Adrenal gland (tissue), 12 donors: Measurements from ENCODE around the gene CARMIL3. TPM values are rescaled to one million over a fixed set of nuclear protein-coding genes. Genes with fewer than 3 reads are reported as not detected.

Experiments used
- DNase-seq, 7 donors: peaks; one replicate each; pipeline ENCODE4 v3.0.0-alpha.2; 2019 to 2020
- H3K27ac ChIP-seq, 5 donors: fragments of 200-600 bp; sonication (generic) in 4 of 5; 1 replicate in 3 of 5; 2 replicates in 2 of 5; pipeline versions ENCODE4 v1.5.1 to v1.8.0; 2016 to 2020; ENCODE audit warnings: mild to moderate bottlenecking in 1 of 5
- H3K27me3 ChIP-seq: fragments of 200-600 bp; 2 replicates; pipeline ENCODE4 v1.8.0; 2021
- H3K36me3 ChIP-seq, 2 donors: fragments of 200-600 bp; replicated peaks in 1 of 2; 1 replicate in 1 of 2; 2 replicates in 1 of 2; pipeline versions ENCODE4 v1.5.1 to v1.8.0; 2018 to 2022
- H3K4me1 ChIP-seq, 2 donors: fragments of 200-600 bp; replicated peaks in 1 of 2; 1 replicate in 1 of 2; 2 replicates in 1 of 2; pipeline versions ENCODE4 v1.5.1 to v1.8.0; 2018 to 2021
- H3K4me3 ChIP-seq, 4 donors: fragments of 200-600 bp; sonication (generic) in 3 of 4; one replicate each; pipeline ENCODE4 v1.5.1; 2016 to 2018
- H3K9me3 ChIP-seq, 3 donors: fragments of 200-600 bp; sonication (generic) in 1 of 3; replicated peaks in 1 of 3; 1 replicate in 2 of 3; 2 replicates in 1 of 3; pipeline versions ENCODE4 v1.5.1 to v1.8.0; 2016 to 2021
- POLR2A ChIP-seq, 2 donors: fragments of 450-650 bp; IDR thresholded peaks; one replicate each; pipeline ENCODE4 v1.6.1; 2017; ENCODE audit warnings: antibody characterized with exemption in 2 of 2, mild to moderate bottlenecking in 2 of 2, moderate library complexity in 1 of 2
- WGBS, 4 donors: extraction: QIAGEN DNeasy Blood & Tissue Kit in 2 of 4; methylation state at CpG; one replicate each; pipeline versions ENCODE4 v1.1.5 to v1.1.7; 2013 to 2017; 5-methylcytosine and 5-hydroxymethylcytosine counted together
- intact Hi-C, 2 donors: fragments of 100-400 bp; cut with DNase I; formaldehyde crosslinking; loops; one replicate each; pipeline versions ENCODE4 v1.14.1 to v1.15.0; 2022 to 2023
- polyA plus RNA-seq, 3 donors: library from polyadenylated mRNA; stranded (reverse); fragments of 200-250 nt in 2 of 3; fragments of 350-450 nt in 1 of 3; fragmentation: Illumina TruSeq in 1 of 3; extraction: RNeasy Lipid Tissue Mini Kit (QIAGEN cat#74804) in 1 of 3; gene quantifications; one replicate each; pipeline ENCODE4 v1.2.3, GENCODE V29; 2013 to 2014
- total RNA-seq, 9 donors: library from RNA; depleted of rRNA in 4 of 9; stranded (reverse); fragments of >200 nt in 4 of 9; fragments of 120-200 nt in 1 of 9; fragmentation: NEBNext Ultra II Directional in 1 of 9; extraction: Animal tissue kit (Norgen Biotek cat#: 25700) in 1 of 9; gene quantifications; one replicate each; pipeline versions ENCODE4 v1.1.0 to v1.2.4, GENCODE V29; 2013 to 2023
- TF ChIP-seq, protein P1 (sequence below), 6 experiments: fragments of 450-650 bp in 4 of 6; fragments of 200-600 bp in 2 of 6; sonication (generic) in 1 of 6; IDR thresholded peaks; 1 replicate in 5 of 6; 2 replicates in 1 of 6; pipeline versions ENCODE4 v1.5.1 to v1.8.0; 2016 to 2021; ENCODE audit warnings: antibody characterized with exemption in 6 of 6, mild to moderate bottlenecking in 2 of 6, moderate library complexity in 1 of 6
- donor health status: healthy with polysubstance abuse.
- donor health status: Bipolar disorder and iron deficiency.
- donor health status: DM: yes; HTN: yes; CAD: no.
- donor health status: DM: no; HTN: no; CAD: no.
- donor health status: DM: no; HTN: no; CAD: no.
- donor health status: DM: yes; HTN: yes; CAD: no.

Gene CARMIL3
- total and polyA plus RNA-seq, 12 donors: 0.17 to 5.8 (median 0.74) TPM; not detected in 1

GRCh38 chr14:24108336-24108874 lies 56.6 kb downstream of the CARMIL3 start:
- no peaks in the 10 kb centered on the region for H3K9me3 ChIP-seq
- no peak overlapping the region for H3K4me3 ChIP-seq
- no peak for TF ChIP-seq POLR2A (IDR thresholded peaks at IDR 0.05)
- TF ChIP-seq, protein P1, sequence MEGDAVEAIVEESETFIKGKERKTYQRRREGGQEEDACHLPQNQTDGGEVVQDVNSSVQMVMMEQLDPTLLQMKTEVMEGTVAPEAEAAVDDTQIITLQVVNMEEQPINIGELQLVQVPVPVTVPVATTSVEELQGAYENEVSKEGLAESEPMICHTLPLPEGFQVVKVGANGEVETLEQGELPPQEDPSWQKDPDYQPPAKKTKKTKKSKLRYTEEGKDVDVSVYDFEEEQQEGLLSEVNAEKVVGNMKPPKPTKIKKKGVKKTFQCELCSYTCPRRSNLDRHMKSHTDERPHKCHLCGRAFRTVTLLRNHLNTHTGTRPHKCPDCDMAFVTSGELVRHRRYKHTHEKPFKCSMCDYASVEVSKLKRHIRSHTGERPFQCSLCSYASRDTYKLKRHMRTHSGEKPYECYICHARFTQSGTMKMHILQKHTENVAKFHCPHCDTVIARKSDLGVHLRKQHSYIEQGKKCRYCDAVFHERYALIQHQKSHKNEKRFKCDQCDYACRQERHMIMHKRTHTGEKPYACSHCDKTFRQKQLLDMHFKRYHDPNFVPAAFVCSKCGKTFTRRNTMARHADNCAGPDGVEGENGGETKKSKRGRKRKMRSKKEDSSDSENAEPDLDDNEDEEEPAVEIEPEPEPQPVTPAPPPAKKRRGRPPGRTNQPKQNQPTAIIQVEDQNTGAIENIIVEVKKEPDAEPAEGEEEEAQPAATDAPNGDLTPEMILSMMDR (IDR thresholded peaks at IDR 0.05): no peak
- intact Hi-C loops: no loop called here
- peak overlapping the region in 2 of 5 donors; percentile 9 to 78 for H3K27ac ChIP-seq
- 36 to 48% (median 42%) methylated on average over 5 of the region's 5 CpGs for WGBS, 4 donors
- no peaks in the 10 kb centered on the region for H3K36me3 ChIP-seq
- DNase-seq: no peak
- no peaks in the 10 kb centered on the region for H3K27me3 ChIP-seq
- H3K4me1 ChIP-seq: peaks cover 2 to 20% of the 10 kb centered on the region in 2 donors

DNA sequence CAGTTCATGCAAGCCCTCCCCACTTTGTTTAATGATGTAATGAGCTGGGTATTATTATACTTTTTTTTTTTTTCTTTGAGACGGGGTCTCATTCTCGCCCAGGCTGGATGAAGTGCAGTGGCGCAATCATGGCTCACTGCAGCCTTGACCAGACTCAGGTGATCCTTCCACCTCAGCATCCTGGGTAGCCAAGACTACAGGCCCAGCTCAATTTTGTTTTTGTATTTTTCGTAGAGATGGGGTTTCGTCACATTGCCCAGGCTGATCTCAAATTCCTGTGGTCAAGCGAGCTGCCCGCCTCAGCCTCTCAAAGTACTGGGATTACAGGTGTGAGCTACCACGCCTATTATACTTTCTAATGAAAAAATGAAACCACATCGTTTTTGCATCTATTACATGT lies 58.3 kb downstream of the CARMIL3 start:
- no peak overlapping the region for H3K4me3 ChIP-seq
- no peaks in the 10 kb centered on the region for H3K36me3 ChIP-seq
- DNase-seq: no peak
- no peaks in the 10 kb centered on the region for H3K9me3 ChIP-seq
- H3K4me1 ChIP-seq: peaks cover 5 to 20% of the 10 kb centered on the region in 2 donors
- intact Hi-C loops: no loop called here
- TF ChIP-seq POLR2A (IDR thresholded peaks at IDR 0.05): no peak
- TF ChIP-seq, protein P1 (IDR thresholded peaks at IDR 0.05): no peak
- no peaks in the 10 kb centered on the region for H3K27me3 ChIP-seq
- no peak overlapping the region for H3K27ac ChIP-seq
- 81 to 86% (median 86%) methylated on average over 9 of the region's 9 CpGs for WGBS, 4 donors

- Histone ChIP-seq H3K4me1 (peaks cover 7 to 21% of the 10 kb centered on the region in 2 donors), H3K27ac (no peak overlapping the region), H3K27me3 (no peaks in the 10 kb centered on the region), H3K9me3 (no peaks in the 10 kb centered on the region), H3K4me3 (no peak overlapping the region), H3K36me3 (no peaks in the 10 kb centered on the region)
- no peak for DNase-seq
- WGBS, 4 donors: 26 to 40% (median 34%) methylated on average over 1 of the region's 1 CpG
- intact Hi-C loops: no loop called here
- TF ChIP-seq POLR2A (IDR thresholded peaks at IDR 0.05): no peak
- TF ChIP-seq, protein P1 (IDR thresholded peaks at IDR 0.05): no peak
Measured at GRCh38 chr14:24110523-24110922, 58.7 kb downstream of the CARMIL3 start.

- H3K36me3 ChIP-seq: peaks cover 0 to 18% of the 10 kb centered on the region in 2 donors
- peak in 1 of 7 donors; percentile 59 for DNase-seq
- H3K27ac ChIP-seq: peak overlapping the region; percentile 97 to 100 (median 98)
- no peaks in the 10 kb centered on the region for H3K27me3 ChIP-seq
- no peaks in the 10 kb centered on the region for H3K9me3 ChIP-seq
- no peak for TF ChIP-seq POLR2A (IDR thresholded peaks at IDR 0.05)
- TF ChIP-seq, protein P1 (IDR thresholded peaks at IDR 0.05): no peak
- 16 to 27% (median 19%) methylated on average over 11 to 15 of the region's 15 CpGs for WGBS, 4 donors
- intact Hi-C loops: no loop called here
- H3K4me3 ChIP-seq: peak overlapping the region in 3 of 4 donors; percentile 51 to 81 (median 75)
- peaks cover 19 to 28% of the 10 kb centered on the region in 2 donors for H3K4me1 ChIP-seq
Measured at GRCh38 chr14:24113379-24113800, 61.6 kb downstream of the CARMIL3 start.
